C4-2B (cell line): ENCODE measurements around the gene IQSEC1.

Source experiments
- CTCF ChIP-seq: fragments of 450-650 bp; conservative IDR thresholded peaks from 2 replicates; pipeline ENCODE4 v1.5.1; 2017; ENCODE audit warnings: mild to moderate bottlenecking
- ZFX ChIP-seq: fragments of 450-650 bp; IDR thresholded peaks from 2 replicates; pipeline ENCODE4 v1.6.1; 2017

- TF ChIP-seq CTCF = no peak
- TF ChIP-seq ZFX = no peak
These were observed 33.9 kb downstream of the IQSEC1 start for GRCh38 chr3:13039213-13039896.
